Esophagus muscularis mucosa (tissue), 4 donors: ENCODE data around the gene USP12. TPM values are rescaled to one million over a fixed set of nuclear protein-coding genes. Genes with fewer than 3 reads are reported as not detected.

Experiments
- DNase-seq: peaks from one replicate; pipeline ENCODE4 v3.0.0-alpha.2; 2017; ENCODE audit errors: extremely low spot score
- H3K27ac ChIP-seq, 4 donors: fragments of 200-600 bp; sonication (generic); replicated peaks in 1 of 4; 1 replicate in 3 of 4; 2 replicates in 1 of 4; pipeline ENCODE4 v1.5.1; 2016 to 2019; ENCODE audit warnings: mild to moderate bottlenecking in 1 of 4
- H3K27me3 ChIP-seq, 4 donors: fragments of 200-600 bp; sonication (generic); one replicate each; pipeline versions ENCODE4 v1.5.1 to v1.6.0; 2016 to 2019
- H3K36me3 ChIP-seq, 4 donors: fragments of 200-600 bp; sonication (generic); one replicate each; pipeline ENCODE4 v1.5.1; 2016 to 2019
- H3K4me1 ChIP-seq, 4 donors: fragments of 200-600 bp; sonication (generic); one replicate each; pipeline ENCODE4 v1.5.1; 2016 to 2019
- H3K4me3 ChIP-seq, 4 donors: fragments of 200-600 bp; sonication (generic); 1 replicate in 2 of 4; 2 replicates in 2 of 4; pipeline ENCODE4 v1.5.1; 2016 to 2019; ENCODE audit warnings: mild to moderate bottlenecking in 4 of 4, moderate library complexity in 1 of 4
- H3K9me3 ChIP-seq, 4 donors: fragments of 200-600 bp; sonication (generic); 1 replicate in 3 of 4; 2 replicates in 1 of 4; pipeline ENCODE4 v1.5.1; 2016 to 2019
- EP300 ChIP-seq: sonication (generic); formaldehyde crosslinking; IDR thresholded peaks from one replicate; pipeline ENCODE4 v1.6.1; 2017; ENCODE audit warnings: antibody characterized with exemption
- POLR2A ChIP-seq: fragments of 450-650 bp; IDR thresholded peaks from one replicate; pipeline ENCODE4 v1.6.1; 2017; ENCODE audit warnings: antibody characterized with exemption, moderate library complexity, mild to moderate bottlenecking, low read depth
- POLR2AphosphoS5 ChIP-seq, 2 donors: sonication (generic); formaldehyde crosslinking; IDR thresholded peaks; one replicate each; pipeline ENCODE4 v1.6.1; 2017; ENCODE audit warnings: antibody characterized with exemption in 2 of 2
- WGBS: methylation state at CpG from one replicate; pipeline ENCODE4 v1.1.5; 2018; 5-methylcytosine and 5-hydroxymethylcytosine counted together
- intact Hi-C: fragments of 100-400 bp; cut with DNase I; formaldehyde crosslinking; loops from one replicate; pipeline ENCODE4 v1.15.1; 2023
- total RNA-seq, 4 donors: library from RNA; depleted of rRNA; stranded (reverse); fragments of >200 nt; gene quantifications; one replicate each; pipeline versions ENCODE4 v1.1.0 to v1.2.1, GENCODE V29; 2016
- TF ChIP-seq, protein P1 (sequence below), 3 experiments: fragments of 200-600 bp in 2 of 3; fragments of 450-650 bp in 1 of 3; sonication (generic) in 2 of 3; IDR thresholded peaks; one replicate each; pipeline ENCODE4 v1.5.1; 2017 to 2019; ENCODE audit warnings: antibody characterized with exemption in 3 of 3, mild to moderate bottlenecking in 2 of 3, moderate library complexity in 1 of 3

The USP12 gene
- total RNA-seq, 4 donors from 2014 or later = 55.6 to 107 (median 87.3) TPM

DNA sequence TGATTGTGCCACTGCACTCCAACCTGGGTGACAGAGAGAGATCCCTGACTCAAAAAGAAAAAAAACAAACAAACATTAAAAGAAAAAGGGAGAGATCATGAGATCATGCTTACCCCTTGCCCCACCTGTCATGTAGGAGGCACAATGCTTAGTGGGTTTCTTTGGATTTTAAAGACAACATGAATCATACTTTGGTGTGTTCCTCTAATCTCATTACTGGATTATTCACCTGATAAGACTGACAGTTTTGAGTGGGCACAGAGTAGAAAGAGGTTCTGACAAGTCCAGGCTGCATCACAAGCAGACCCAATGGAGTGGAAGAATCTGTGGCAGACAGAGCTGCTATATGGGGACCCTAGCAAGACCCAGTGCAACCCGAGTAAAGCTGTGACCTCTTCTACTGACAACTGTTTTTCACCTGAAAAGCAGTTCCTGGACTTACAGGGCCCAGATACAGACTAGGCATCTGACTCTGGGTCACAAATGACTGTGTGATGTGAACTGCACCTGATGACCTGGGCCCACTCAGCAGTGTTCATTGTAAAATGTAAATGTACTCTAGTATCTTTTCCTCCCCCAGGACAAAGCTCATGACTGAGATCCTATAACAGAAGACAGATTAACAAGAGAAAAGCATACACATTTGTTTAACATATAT is 28.9 kb upstream of the USP12 start:
- Histone ChIP-seq H3K9me3 (no peaks in the 10 kb centered on the region), H3K27ac (no peak overlapping the region), H3K4me1 (peaks cover 0 to 3% (median 2%) of the 10 kb centered on the region in 4 donors), H3K4me3 (no peak overlapping the region), H3K36me3 (no peaks in the 10 kb centered on the region), H3K27me3 (no peaks in the 10 kb centered on the region)
- TF ChIP-seq POLR2A = no peak
- TF ChIP-seq EP300 = no peak
- TF ChIP-seq, protein P1, sequence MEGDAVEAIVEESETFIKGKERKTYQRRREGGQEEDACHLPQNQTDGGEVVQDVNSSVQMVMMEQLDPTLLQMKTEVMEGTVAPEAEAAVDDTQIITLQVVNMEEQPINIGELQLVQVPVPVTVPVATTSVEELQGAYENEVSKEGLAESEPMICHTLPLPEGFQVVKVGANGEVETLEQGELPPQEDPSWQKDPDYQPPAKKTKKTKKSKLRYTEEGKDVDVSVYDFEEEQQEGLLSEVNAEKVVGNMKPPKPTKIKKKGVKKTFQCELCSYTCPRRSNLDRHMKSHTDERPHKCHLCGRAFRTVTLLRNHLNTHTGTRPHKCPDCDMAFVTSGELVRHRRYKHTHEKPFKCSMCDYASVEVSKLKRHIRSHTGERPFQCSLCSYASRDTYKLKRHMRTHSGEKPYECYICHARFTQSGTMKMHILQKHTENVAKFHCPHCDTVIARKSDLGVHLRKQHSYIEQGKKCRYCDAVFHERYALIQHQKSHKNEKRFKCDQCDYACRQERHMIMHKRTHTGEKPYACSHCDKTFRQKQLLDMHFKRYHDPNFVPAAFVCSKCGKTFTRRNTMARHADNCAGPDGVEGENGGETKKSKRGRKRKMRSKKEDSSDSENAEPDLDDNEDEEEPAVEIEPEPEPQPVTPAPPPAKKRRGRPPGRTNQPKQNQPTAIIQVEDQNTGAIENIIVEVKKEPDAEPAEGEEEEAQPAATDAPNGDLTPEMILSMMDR (IDR thresholded peaks at IDR 0.05) = no peak
- no peak for TF ChIP-seq POLR2AphosphoS5 (IDR thresholded peaks at IDR 0.05)
- intact Hi-C loops = no loop called here
- WGBS = 67% methylated on average over 1 of the region's 1 CpG
- no peak for DNase-seq

DNA sequence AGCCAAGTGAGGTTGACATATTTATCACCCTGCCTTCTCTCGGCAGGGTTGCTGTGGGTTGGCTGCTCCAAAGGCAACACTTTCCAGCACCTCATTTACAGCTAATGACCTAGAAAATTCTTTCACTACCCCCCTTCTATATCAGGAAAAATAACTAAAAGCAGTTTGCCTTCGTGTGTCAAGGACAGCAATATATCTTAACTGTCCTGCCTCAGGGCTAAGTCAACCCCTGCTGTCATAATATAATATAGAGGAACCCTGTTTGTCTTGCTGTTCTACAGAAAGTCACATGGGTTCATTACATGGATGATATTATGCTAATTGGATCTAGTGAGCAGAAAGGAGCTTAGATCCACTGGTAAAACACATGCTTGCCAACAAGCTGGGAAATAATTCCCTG is 28.1 kb upstream of the USP12 start:
- TF ChIP-seq POLR2A (no peak), POLR2AphosphoS5 (IDR thresholded peaks at IDR 0.05) (no peak), EP300 (no peak)
- TF ChIP-seq, protein P1 (IDR thresholded peaks at IDR 0.05) = no peak
- intact Hi-C loops = no loop called here
- no peak overlapping the region for H3K4me3 ChIP-seq
- no peaks in the 10 kb centered on the region for H3K27me3 ChIP-seq
- DNase-seq = no peak
- H3K36me3 ChIP-seq = no peaks in the 10 kb centered on the region
- no peak overlapping the region for H3K27ac ChIP-seq
- WGBS = 67% methylated on average over 2 of the region's 2 CpGs
- no peaks in the 10 kb centered on the region for H3K9me3 ChIP-seq
- peaks cover 0 to 12% (median 10%) of the 10 kb centered on the region in 4 donors for H3K4me1 ChIP-seq

DNA sequence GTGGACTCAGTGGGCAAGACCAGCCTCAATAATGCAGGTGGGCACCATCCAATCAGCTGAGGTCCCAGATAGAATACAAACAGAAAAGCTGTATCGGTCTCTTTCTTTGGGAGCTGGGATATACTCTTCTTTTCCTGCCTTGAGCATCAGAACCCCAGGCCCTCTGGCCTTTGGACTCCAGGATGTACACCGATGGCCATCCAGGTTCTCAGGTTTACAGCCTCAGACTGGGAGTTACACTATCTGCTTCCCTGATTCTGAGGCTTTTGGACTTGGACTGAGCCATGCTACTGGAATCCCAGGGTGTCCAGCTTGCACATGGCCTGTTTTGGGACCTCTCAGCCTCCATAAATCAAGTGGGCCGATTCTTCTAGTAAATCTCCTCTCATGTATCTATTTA is 27.6 kb upstream of the USP12 start:
- H3K36me3 ChIP-seq = no peaks in the 10 kb centered on the region
- peaks cover 0 to 12% (median 11%) of the 10 kb centered on the region in 4 donors for H3K4me1 ChIP-seq
- DNase-seq = no peak
- no peak overlapping the region for H3K4me3 ChIP-seq
- intact Hi-C loops = no loop called here
- no peaks in the 10 kb centered on the region for H3K9me3 ChIP-seq
- no peaks in the 10 kb centered on the region for H3K27me3 ChIP-seq
- TF ChIP-seq POLR2A (no peak), POLR2AphosphoS5 (IDR thresholded peaks at IDR 0.05) (no peak), EP300 (no peak)
- TF ChIP-seq, protein P1 (IDR thresholded peaks at IDR 0.05) = no peak
- 92% methylated on average over 3 of the region's 3 CpGs for WGBS
- no peak overlapping the region for H3K27ac ChIP-seq

DNA sequence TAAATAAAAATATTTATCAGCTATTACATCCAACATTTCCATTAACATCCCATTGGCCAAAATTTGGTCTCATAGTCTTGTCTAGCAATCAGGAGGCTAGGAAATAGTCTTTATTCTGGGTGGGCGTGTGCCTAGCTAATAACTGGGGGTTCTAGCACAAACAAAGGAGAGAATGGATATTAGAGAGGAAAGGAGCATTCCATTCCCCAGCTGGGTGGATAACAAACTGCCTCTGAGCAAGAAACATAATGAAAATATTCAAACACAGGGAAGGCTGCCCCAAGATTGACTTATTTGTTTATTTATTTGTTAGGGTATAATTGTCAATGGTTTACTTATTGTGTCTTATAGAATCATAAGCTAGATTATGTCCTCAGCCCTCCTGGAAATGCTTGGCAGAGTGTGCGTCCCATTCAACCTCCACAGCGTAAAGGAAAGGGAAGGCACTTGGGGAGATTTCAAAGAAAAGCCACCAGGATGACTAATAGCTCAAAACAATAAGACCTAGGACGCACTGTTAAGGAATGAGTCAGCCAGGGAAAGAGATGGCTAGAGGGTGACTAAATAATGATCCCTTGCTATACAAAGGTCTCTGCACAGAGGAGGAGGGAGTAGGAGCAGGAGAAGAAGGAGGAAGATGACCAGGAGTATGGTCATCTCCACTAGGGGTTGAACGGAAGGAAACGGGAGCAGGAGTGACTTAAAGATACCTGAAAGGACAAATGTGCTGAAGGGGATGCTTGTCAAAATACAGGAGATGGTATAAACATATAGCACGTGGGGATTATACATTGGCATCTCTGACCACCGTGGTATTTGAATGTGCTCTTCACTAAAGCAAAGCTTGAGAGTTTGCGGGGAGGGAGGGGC is 23.5 kb upstream of the USP12 start:
- no peaks in the 10 kb centered on the region for H3K27me3 ChIP-seq
- H3K9me3 ChIP-seq = no peaks in the 10 kb centered on the region
- TF ChIP-seq, protein P1 (IDR thresholded peaks at IDR 0.05) = no peak
- TF ChIP-seq POLR2A (no peak), POLR2AphosphoS5 (IDR thresholded peaks at IDR 0.05) (peak in 1 of 2 donors; percentile 49), EP300 (no peak)
- intact Hi-C loops = no loop called here
- no peaks in the 10 kb centered on the region for H3K36me3 ChIP-seq
- DNase-seq = no peak
- H3K4me1 ChIP-seq = peaks cover 0 to 12% (median 11%) of the 10 kb centered on the region in 4 donors
- WGBS = 41% methylated on average over 9 of the region's 9 CpGs
- peak overlapping the region in 1 of 4 donors; percentile 34 for H3K27ac ChIP-seq
- no peak overlapping the region for H3K4me3 ChIP-seq
